Measurements from ENCODE around the gene XIRP1. TPM values are rescaled to one million over a fixed set of nuclear protein-coding genes. Genes with fewer than 3 reads are reported as not detected.
A peak's percentile ranks its signal among the peaks of the same experiment; 100 is the strongest.

Gene XIRP1
- total RNA-seq, 1 donor from 2014 or later = not detected

GRCh38 chr3:39190281-39191025 is 1.9 kb downstream of the XIRP1 start:
- no peak for DNase-seq (ENCODE audit: low spot score in 2 of 2)
- H3K27ac ChIP-seq = no peak overlapping the region
- no peaks in the 10 kb centered on the region for H3K4me1 ChIP-seq
- TF ChIP-seq CTCF (IDR thresholded peaks at IDR 0.05) = no peak
- no peaks in the 10 kb centered on the region for H3K9me3 ChIP-seq
- H3K27me3 ChIP-seq = no peaks in the 10 kb centered on the region
- H3K4me3 ChIP-seq = no peak overlapping the region
- H3K36me3 ChIP-seq = no peaks in the 10 kb centered on the region
- intact Hi-C loops (cut with DNase I) = loop anchor here (1.0 kb wide), 1 partner anchor 98 kb away; no protein-coding TSS in a partner anchor

GRCh38 chr3:39189959-39190269 is 2.5 kb downstream of the XIRP1 start:
- no peak overlapping the region for H3K27ac ChIP-seq
- no peaks in the 10 kb centered on the region for H3K36me3 ChIP-seq
- H3K9me3 ChIP-seq = no peaks in the 10 kb centered on the region
- no peaks in the 10 kb centered on the region for H3K27me3 ChIP-seq
- no peaks in the 10 kb centered on the region for H3K4me1 ChIP-seq
- intact Hi-C loops (cut with DNase I) = loop anchor here (1.0 to 10.0 kb wide), 2 partner anchors 55 to 98 kb away; no protein-coding TSS in a partner anchor
- peak in 1 of 2 donors; percentile 80 for DNase-seq (ENCODE audit: low spot score in 2 of 2)
- H3K4me3 ChIP-seq = no peak overlapping the region
- peak; percentile 75 to 84 (median 76) for TF ChIP-seq CTCF (IDR thresholded peaks at IDR 0.05)

GRCh38 chr3:39189150-39189958 is 3.0 kb downstream of the XIRP1 start:
- TF ChIP-seq CTCF (IDR thresholded peaks at IDR 0.05) = no peak
- H3K4me1 ChIP-seq = no peaks in the 10 kb centered on the region
- no peak overlapping the region for H3K4me3 ChIP-seq
- no peak for DNase-seq (ENCODE audit: low spot score in 2 of 2)
- H3K27me3 ChIP-seq = no peaks in the 10 kb centered on the region
- no peak overlapping the region for H3K27ac ChIP-seq
- H3K36me3 ChIP-seq = no peaks in the 10 kb centered on the region
- H3K9me3 ChIP-seq = no peaks in the 10 kb centered on the region
- intact Hi-C loops (cut with DNase I) = loop anchor here (10.0 kb wide), 1 partner anchor 55 kb away; no protein-coding TSS in a partner anchor

GRCh38 chr3:39188271-39189149 is 3.9 kb downstream of the XIRP1 start:
- Histone ChIP-seq H3K27ac (no peak overlapping the region), H3K36me3 (no peaks in the 10 kb centered on the region), H3K9me3 (no peaks in the 10 kb centered on the region), H3K4me1 (no peaks in the 10 kb centered on the region), H3K4me3 (no peak overlapping the region), H3K27me3 (no peaks in the 10 kb centered on the region)
- TF ChIP-seq CTCF (IDR thresholded peaks at IDR 0.05) = no peak
- no peak for DNase-seq (ENCODE audit: low spot score in 2 of 2)
- intact Hi-C loops (cut with DNase I) = loop anchor here (10.0 kb wide), 1 partner anchor 54 kb away; no protein-coding TSS in a partner anchor

GRCh38 chr3:39187372-39188155 is 4.8 kb downstream of the XIRP1 start:
- Histone ChIP-seq H3K27me3 (no peaks in the 10 kb centered on the region), H3K9me3 (no peaks in the 10 kb centered on the region), H3K4me3 (no peak overlapping the region), H3K27ac (no peak overlapping the region), H3K36me3 (no peaks in the 10 kb centered on the region), H3K4me1 (no peaks in the 10 kb centered on the region)
- no peak for TF ChIP-seq CTCF (IDR thresholded peaks at IDR 0.05)
- intact Hi-C loops (cut with DNase I) = loop anchor here (10.0 kb wide), 1 partner anchor 53 kb away; no protein-coding TSS in a partner anchor
- no peak for DNase-seq (ENCODE audit: low spot score in 2 of 2)

Measured in ascending aorta (tissue), 2 donors.